Vagina (tissue), 2 donors: ENCODE results near the gene SEMA4G.

Experiments used
- CTCF ChIP-seq, 3 experiments: fragments of 450-650 bp in 2 of 3; fragments of 200-600 bp in 1 of 3; sonication (generic) in 1 of 3; IDR thresholded peaks; one replicate each; pipeline ENCODE4 v1.5.1; 2017 to 2019; ENCODE audit warnings: antibody characterized with exemption in 3 of 3, mild to moderate bottlenecking in 2 of 3, moderate library complexity in 2 of 3
- POLR2A ChIP-seq, 2 donors: fragments of 450-650 bp; IDR thresholded peaks; one replicate each; pipeline ENCODE4 v1.6.1; 2017; ENCODE audit warnings: antibody characterized with exemption in 2 of 2, mild to moderate bottlenecking in 2 of 2, moderate library complexity in 2 of 2
- POLR2AphosphoS5 ChIP-seq, 2 donors: sonication (generic); formaldehyde crosslinking; IDR thresholded peaks; one replicate each; pipeline ENCODE4 v1.9.0; 2017; ENCODE audit warnings: antibody characterized with exemption in 2 of 2, mild to moderate bottlenecking in 2 of 2, low read depth in 1 of 2; ENCODE audit not compliant: insufficient read depth in 1 of 2

- TF ChIP-seq POLR2AphosphoS5 (IDR thresholded peaks at IDR 0.05; ENCODE audit: insufficient read depth in 1 of 2, low read depth in 1 of 2), result no peak
- TF ChIP-seq CTCF (IDR thresholded peaks at IDR 0.05), result no peak
- TF ChIP-seq POLR2A (IDR thresholded peaks at IDR 0.05), result no peak
Measured at GRCh38 chr10:100986623-100986951, 17.3 kb downstream of the SEMA4G start.
